ENCODE data around the gene OR3A2. TPM values are rescaled to one million over a fixed set of nuclear protein-coding genes. Genes with fewer than 3 reads are reported as not detected.
"Not testable (repeated sequence)": the region's sequence is repeated elsewhere in the genome, so short reads cannot be mapped to it uniquely, and the experiment has no call there.

The OR3A2 gene

GRCh38 chr17:3241044-3241443, 145.1 kb downstream of the OR3A2 start:
- H3K36me3 ChIP-seq (ENCODE audit: control insufficient read depth in 1 of 2, insufficient read depth in 2 of 2, low read depth in 1 of 2, low read length in 2 of 2); H3K9me3 ChIP-seq (ENCODE audit: control insufficient read depth, low read length); H3K14ac ChIP-seq (ENCODE audit: low read length in 2 of 2); H4K8ac ChIP-seq (ENCODE audit: low read length); H3K27me3 ChIP-seq (ENCODE audit: control insufficient read depth in 1 of 2, insufficient read depth in 1 of 2, low read length in 2 of 2); H3K18ac ChIP-seq (ENCODE audit: low read depth in 1 of 2, low read length in 2 of 2); H2BK120ac ChIP-seq (ENCODE audit: low read depth, low read length); H3K9ac ChIP-seq (ENCODE audit: low read length); H2BK12ac ChIP-seq (ENCODE audit: low read length in 2 of 2); H3K4me1 ChIP-seq (ENCODE audit: control insufficient read depth, insufficient read depth, low read depth, low read length); H3K23ac ChIP-seq (ENCODE audit: low read length in 2 of 2); DNase-seq; H3K27ac ChIP-seq (ENCODE audit: low read length, poor library complexity, severe bottlenecking); H2BK5ac ChIP-seq (ENCODE audit: low read depth, low read length, poor library complexity, severe bottlenecking); H3K79me1 ChIP-seq (replicated peaks; ENCODE audit: low read length, poor library complexity, severe bottlenecking); H4K91ac ChIP-seq (ENCODE audit: low read length); H3K4me2 ChIP-seq (ENCODE audit: low read length, poor library complexity, severe bottlenecking); H3K4me3 ChIP-seq (ENCODE audit: insufficient read depth in 1 of 2, low read depth in 1 of 2, low read length in 2 of 2); H2BK15ac ChIP-seq (ENCODE audit: low read depth, poor library complexity, severe bottlenecking); H2AK5ac ChIP-seq (ENCODE audit: low read length, severe bottlenecking); H3K4ac ChIP-seq (ENCODE audit: low read depth in 1 of 2, low read length in 2 of 2); H2AFZ ChIP-seq (ENCODE audit: low read depth, low read length): not testable (repeated sequence)
- WGBS = no CpG with 5 or more reads among the region's 1 CpG

GRCh38 chr17:3238685-3239084, 147.4 kb downstream of the OR3A2 start:
- H2BK15ac ChIP-seq (ENCODE audit: low read depth, poor library complexity, severe bottlenecking); H3K23ac ChIP-seq (ENCODE audit: low read length in 2 of 2); H2BK5ac ChIP-seq (ENCODE audit: low read depth, low read length, poor library complexity, severe bottlenecking); H3K36me3 ChIP-seq (ENCODE audit: control insufficient read depth in 1 of 2, insufficient read depth in 2 of 2, low read depth in 1 of 2, low read length in 2 of 2); H3K4me3 ChIP-seq (ENCODE audit: insufficient read depth in 1 of 2, low read depth in 1 of 2, low read length in 2 of 2); H2BK120ac ChIP-seq (ENCODE audit: low read depth, low read length); H2BK12ac ChIP-seq (ENCODE audit: low read length in 2 of 2); H3K79me1 ChIP-seq (replicated peaks; ENCODE audit: low read length, poor library complexity, severe bottlenecking); H3K27ac ChIP-seq (ENCODE audit: low read length, poor library complexity, severe bottlenecking); H4K8ac ChIP-seq (ENCODE audit: low read length); H3K4me2 ChIP-seq (ENCODE audit: low read length, poor library complexity, severe bottlenecking); H3K9me3 ChIP-seq (ENCODE audit: control insufficient read depth, low read length); H3K4me1 ChIP-seq (ENCODE audit: control insufficient read depth, insufficient read depth, low read depth, low read length); H2AK5ac ChIP-seq (ENCODE audit: low read length, severe bottlenecking); H2AFZ ChIP-seq (ENCODE audit: low read depth, low read length); H3K4ac ChIP-seq (ENCODE audit: low read depth in 1 of 2, low read length in 2 of 2); H3K14ac ChIP-seq (ENCODE audit: low read length in 2 of 2); H4K91ac ChIP-seq (ENCODE audit: low read length); H3K9ac ChIP-seq (ENCODE audit: low read length); DNase-seq; H3K18ac ChIP-seq (ENCODE audit: low read depth in 1 of 2, low read length in 2 of 2); H3K27me3 ChIP-seq (ENCODE audit: control insufficient read depth in 1 of 2, insufficient read depth in 1 of 2, low read length in 2 of 2): not testable (repeated sequence)
- 20% methylated on average over 1 of the region's 2 CpGs for WGBS

- 62% methylated on average over 5 of the region's 8 CpGs for WGBS
- H3K4me2 ChIP-seq (ENCODE audit: low read length, poor library complexity, severe bottlenecking) = not testable (repeated sequence)
Observed at GRCh38 chr17:3232300-3232699, 153.8 kb downstream of the OR3A2 start.

More at GRCh38 chr17:3232300-3232699, 153.8 kb downstream of the OR3A2 start:
- H3K4me3 ChIP-seq (ENCODE audit: insufficient read depth in 1 of 2, low read depth in 1 of 2, low read length in 2 of 2); H3K18ac ChIP-seq (ENCODE audit: low read depth in 1 of 2, low read length in 2 of 2); H3K79me1 ChIP-seq (replicated peaks; ENCODE audit: low read length, poor library complexity, severe bottlenecking); H3K4me1 ChIP-seq (ENCODE audit: control insufficient read depth, insufficient read depth, low read depth, low read length); H3K9ac ChIP-seq (ENCODE audit: low read length); H4K91ac ChIP-seq (ENCODE audit: low read length); DNase-seq; H2BK120ac ChIP-seq (ENCODE audit: low read depth, low read length); H3K27me3 ChIP-seq (ENCODE audit: control insufficient read depth in 1 of 2, insufficient read depth in 1 of 2, low read length in 2 of 2); H2AK5ac ChIP-seq (ENCODE audit: low read length, severe bottlenecking); H2BK12ac ChIP-seq (ENCODE audit: low read length in 2 of 2); H3K27ac ChIP-seq (ENCODE audit: low read length, poor library complexity, severe bottlenecking); H3K14ac ChIP-seq (ENCODE audit: low read length in 2 of 2); H2AFZ ChIP-seq (ENCODE audit: low read depth, low read length); H3K4ac ChIP-seq (ENCODE audit: low read depth in 1 of 2, low read length in 2 of 2); H2BK15ac ChIP-seq (ENCODE audit: low read depth, poor library complexity, severe bottlenecking); H3K23ac ChIP-seq (ENCODE audit: low read length in 2 of 2); H2BK5ac ChIP-seq (ENCODE audit: low read depth, low read length, poor library complexity, severe bottlenecking); H3K9me3 ChIP-seq (ENCODE audit: control insufficient read depth, low read length); H3K36me3 ChIP-seq (ENCODE audit: control insufficient read depth in 1 of 2, insufficient read depth in 2 of 2, low read depth in 1 of 2, low read length in 2 of 2); H4K8ac ChIP-seq (ENCODE audit: low read length): not testable (repeated sequence)

Small RNA genes within 50 kb of the gene (small RNA-seq; reads per million reads assigned to genes)
- not detected for gene OR1AC1P (ENCODE audit: low read depth)

All from mesenchymal stem cell (in vitro differentiated cells and primary cell).